Stimulated activated naive CD8-positive, alpha-beta T cell treated with anti-CD3 and anti-CD28 coated beads, Interleukin-15, amount 100 ng/mL, for 72 hours (primary cell): ENCODE measurements around the gene NFASC.
A peak's percentile ranks its signal among the peaks of the same experiment; 100 is the strongest.

Experiments used
- ATAC-seq: fragments of 150-1000 bp; cut with Tn5 transposase; 2 replicates; pipeline ENCODE4 v1.10.0; 2021; ENCODE audit warnings: mild to moderate bottlenecking, moderate library complexity
- DNase-seq, 2 donors: peaks; one replicate each; pipeline ENCODE4 v3.0.0; 2021 to 2022
- H3K27ac Mint-ChIP-seq, 2 donors: one replicate each; pipeline ENCODE4 v1.8.0; 2022; ENCODE audit warnings: mild to moderate bottlenecking in 2 of 2, mixed read lengths in 2 of 2, moderate library complexity in 2 of 2
- H3K27me3 Mint-ChIP-seq: one replicate; pipeline ENCODE4 v1.8.0; 2022; ENCODE audit warnings: mixed read lengths
- H3K4me1 Mint-ChIP-seq: one replicate; pipeline ENCODE4 v1.8.0; 2022; ENCODE audit warnings: mild to moderate bottlenecking, mixed read lengths
- H3K4me3 Mint-ChIP-seq, 2 donors: one replicate each; pipeline ENCODE4 v1.8.0; 2022; ENCODE audit warnings: mild to moderate bottlenecking in 2 of 2, mixed read lengths in 2 of 2, moderate library complexity in 1 of 2
- H3K9me3 Mint-ChIP-seq, 2 donors: one replicate each; pipeline ENCODE4 v1.8.0; 2022; ENCODE audit warnings: mixed read lengths in 2 of 2

Gene NFASC

GRCh38 chr1:204983881-204984280 is 113.2 kb downstream of the NFASC start:
- ATAC-seq (no peak), DNase-seq (no peak)
- Mint-ChIP-seq H3K4me3 (no peak overlapping the region), H3K4me1 (peaks cover 11% of the 10 kb centered on the region), H3K9me3 (no peaks in the 10 kb centered on the region), H3K27ac (no peak overlapping the region), H3K27me3 (peaks cover 27% of the 10 kb centered on the region)

- no peak overlapping the region for H3K27ac Mint-ChIP-seq
- H3K4me3 Mint-ChIP-seq = no peak overlapping the region
- peaks cover 33% of the 10 kb centered on the region for H3K27me3 Mint-ChIP-seq
- H3K4me1 Mint-ChIP-seq = peaks cover 17% of the 10 kb centered on the region
- ATAC-seq (no peak), DNase-seq (no peak)
- no peaks in the 10 kb centered on the region for H3K9me3 Mint-ChIP-seq
These were observed 113.8 kb downstream of the NFASC start for GRCh38 chr1:204984499-204984898.

DNA sequence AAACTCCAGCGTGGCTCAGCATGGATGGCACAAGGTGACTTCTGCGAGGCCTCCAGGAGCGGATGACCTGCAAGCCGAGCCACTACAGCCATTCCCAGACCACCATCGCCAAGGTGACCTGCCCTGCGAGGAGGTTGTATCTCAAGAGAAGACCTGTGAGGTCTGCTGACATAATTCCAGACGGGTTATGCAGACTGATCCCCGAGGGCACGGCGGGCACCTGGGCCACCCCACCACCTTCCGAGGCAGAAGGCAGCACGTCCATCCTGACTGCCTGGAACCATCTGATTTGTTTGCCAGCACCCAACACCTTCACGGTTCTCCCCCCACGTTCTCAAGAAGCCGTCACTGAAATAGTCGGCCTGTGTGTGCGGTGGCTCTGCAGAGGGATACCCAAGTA is 115.5 kb downstream of the NFASC start:
- Mint-ChIP-seq H3K4me3 (no peak overlapping the region), H3K4me1 (peaks cover 17% of the 10 kb centered on the region), H3K9me3 (no peaks in the 10 kb centered on the region), H3K27me3 (peaks cover 26% of the 10 kb centered on the region), H3K27ac (no peak overlapping the region)
- no peak for DNase-seq
- no peak for ATAC-seq

GRCh38 chr1:204987689-204988088 is 117.0 kb downstream of the NFASC start:
- no peak for ATAC-seq
- Mint-ChIP-seq H3K4me1 (peaks cover 25% of the 10 kb centered on the region), H3K4me3 (no peak overlapping the region), H3K27ac (no peak overlapping the region), H3K27me3 (peaks cover 21% of the 10 kb centered on the region), H3K9me3 (no peaks in the 10 kb centered on the region)
- no peak for DNase-seq

DNA sequence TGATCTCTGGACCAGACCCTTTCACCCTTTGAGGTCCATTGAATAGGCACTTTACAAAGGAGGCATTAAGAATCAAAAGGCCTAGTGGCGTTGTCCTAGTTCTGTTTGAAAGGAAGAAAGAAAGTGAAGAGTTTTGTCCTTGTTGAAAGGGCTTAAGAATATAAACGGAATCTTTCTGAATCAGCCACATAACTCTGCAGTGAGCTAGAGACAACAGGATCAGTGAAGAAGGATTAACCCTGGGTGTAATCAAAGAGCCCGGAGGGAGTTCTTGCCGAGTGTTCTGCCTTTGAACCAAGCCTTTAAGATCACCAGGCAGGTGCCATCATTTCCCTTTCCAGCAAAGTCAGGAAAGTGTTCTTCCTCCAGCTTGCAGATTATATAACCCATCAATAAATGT is 117.5 kb downstream of the NFASC start:
- ATAC-seq = no peak
- Mint-ChIP-seq H3K27me3 (peaks cover 16% of the 10 kb centered on the region), H3K9me3 (no peaks in the 10 kb centered on the region), H3K4me3 (no peak overlapping the region), H3K27ac (no peak overlapping the region), H3K4me1 (peaks cover 25% of the 10 kb centered on the region)
- no peak for DNase-seq

DNA sequence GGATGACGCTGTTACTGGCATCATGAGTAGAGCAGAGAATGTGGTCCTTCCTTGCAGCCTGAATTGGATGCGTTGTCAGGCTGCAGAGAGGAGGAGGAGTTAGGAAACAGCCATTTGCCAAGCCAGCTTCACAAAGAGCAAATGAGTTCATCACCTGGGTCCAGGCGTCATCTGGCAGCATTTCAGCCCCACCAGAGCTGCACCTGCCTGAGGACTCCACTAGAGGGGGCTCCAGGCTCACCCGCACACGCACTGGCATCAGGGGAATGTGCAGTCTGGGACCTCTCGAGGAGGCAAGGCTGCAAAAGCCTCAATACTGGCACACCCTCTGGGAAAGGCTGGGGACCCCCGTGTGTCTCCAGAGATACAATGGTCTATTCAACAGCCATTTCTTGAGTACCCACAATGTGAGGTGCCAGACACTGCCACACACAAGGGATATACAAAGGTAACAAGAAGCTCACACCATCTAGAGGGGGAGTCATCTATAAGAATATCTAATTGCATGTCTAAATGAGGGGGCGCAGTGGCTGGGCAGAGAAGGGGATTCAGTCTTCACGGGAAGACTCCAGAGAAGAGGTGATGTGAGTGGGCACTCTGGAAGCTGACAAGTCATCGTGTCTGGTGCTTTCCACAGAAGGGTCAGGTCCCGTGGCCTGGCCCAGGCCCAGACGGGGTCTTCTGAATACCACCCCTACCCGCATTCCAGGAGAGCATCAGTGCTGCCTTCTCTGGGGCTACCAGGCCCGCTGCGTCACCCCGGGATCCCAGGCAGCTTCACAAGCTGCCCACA is 118.8 kb downstream of the NFASC start:
- no peak overlapping the region for H3K4me3 Mint-ChIP-seq
- H3K27ac Mint-ChIP-seq = no peak overlapping the region
- H3K4me1 Mint-ChIP-seq = peaks cover 25% of the 10 kb centered on the region
- ATAC-seq = peak; percentile 79
- DNase-seq = peak; percentile 70 to 71
- peaks cover 8% of the 10 kb centered on the region for H3K27me3 Mint-ChIP-seq
- no peaks in the 10 kb centered on the region for H3K9me3 Mint-ChIP-seq

- no peak for DNase-seq
These were observed 119.5 kb downstream of the NFASC start for GRCh38 chr1:204990059-204990664.

GRCh38 chr1:204990721-204991341 is 120.2 kb downstream of the NFASC start:
- DNase-seq (no peak), ATAC-seq (no peak)
- Mint-ChIP-seq H3K9me3 (no peaks in the 10 kb centered on the region), H3K27ac (peak overlapping the region in 1 of 2 donors; percentile 55), H3K4me1 (peaks cover 25% of the 10 kb centered on the region), H3K27me3 (peaks cover 8% of the 10 kb centered on the region), H3K4me3 (no peak overlapping the region)

More at GRCh38 chr1:204990059-204990664, 119.5 kb downstream of the NFASC start:
- Mint-ChIP-seq H3K4me1 (peaks cover 25% of the 10 kb centered on the region), H3K9me3 (no peaks in the 10 kb centered on the region), H3K27ac (no peak overlapping the region), H3K27me3 (peaks cover 8% of the 10 kb centered on the region), H3K4me3 (no peak overlapping the region)
- ATAC-seq = no peak

DNA sequence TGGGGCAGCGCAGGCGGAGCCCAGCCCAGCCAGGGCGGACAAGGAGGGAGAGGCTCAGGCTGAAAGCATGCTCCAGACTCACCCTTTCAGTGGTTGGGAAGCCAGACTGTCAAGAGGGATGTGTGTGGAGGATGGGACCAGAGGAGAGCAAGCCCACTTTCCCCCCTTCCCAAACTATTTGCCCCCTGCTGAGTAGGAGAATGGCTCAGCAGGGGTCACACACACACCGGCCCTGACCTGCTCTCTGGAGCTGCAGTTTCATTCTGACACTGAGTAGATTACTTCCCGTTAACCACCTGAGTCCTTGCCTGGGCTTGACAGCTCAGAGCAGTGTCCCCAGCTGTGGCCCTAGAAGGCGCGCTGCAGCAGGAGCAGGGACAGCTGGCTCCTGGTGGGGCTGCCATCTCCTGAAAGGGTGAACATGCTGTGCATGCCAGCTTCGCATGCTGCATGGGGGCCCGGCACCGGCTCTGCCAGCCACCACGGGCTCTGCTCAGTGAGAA is 120.7 kb downstream of the NFASC start:
- peaks cover 8% of the 10 kb centered on the region for H3K27me3 Mint-ChIP-seq
- peaks cover 25% of the 10 kb centered on the region for H3K4me1 Mint-ChIP-seq
- no peak overlapping the region for H3K4me3 Mint-ChIP-seq
- DNase-seq (no peak), ATAC-seq (no peak)
- H3K27ac Mint-ChIP-seq = peak overlapping the region in 1 of 2 donors; percentile 55
- no peaks in the 10 kb centered on the region for H3K9me3 Mint-ChIP-seq

DNA sequence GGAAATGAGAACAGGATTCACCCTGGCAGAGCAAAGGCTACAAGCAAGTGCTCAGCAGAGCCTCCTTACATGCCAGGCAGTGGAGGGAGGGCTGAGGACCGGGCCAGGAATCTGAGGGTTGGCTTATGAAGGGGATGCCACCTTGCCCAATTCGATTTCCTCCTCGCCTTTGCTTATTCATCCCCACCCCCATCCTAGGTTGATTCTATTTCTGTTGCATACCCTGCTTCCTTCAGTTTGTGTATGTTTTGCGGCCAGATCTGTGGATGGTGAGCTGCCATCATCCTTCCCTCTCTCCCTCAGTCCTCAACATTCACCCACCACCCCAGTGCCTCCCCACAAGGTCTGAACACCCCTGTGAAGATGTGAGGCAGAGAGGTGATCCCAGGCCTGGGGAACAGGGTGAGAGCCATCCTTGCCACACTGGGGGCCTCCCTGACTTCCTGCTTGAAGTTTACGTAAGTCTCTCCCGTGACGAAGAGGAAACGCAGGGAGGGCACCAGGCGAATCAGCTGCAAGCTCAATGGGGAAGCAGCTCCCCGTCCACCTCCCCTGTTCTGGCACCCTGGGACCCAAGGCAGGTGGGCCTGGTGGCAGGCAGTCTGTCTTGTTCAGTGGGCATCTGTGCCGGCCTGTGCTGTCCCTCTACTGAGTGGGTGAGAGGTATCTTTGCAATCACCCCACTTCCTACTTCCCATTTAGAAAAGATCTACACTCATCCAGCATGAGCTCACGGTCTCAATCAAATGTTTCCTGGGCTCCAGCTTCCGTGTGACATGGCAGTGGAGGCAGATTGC is 121.7 kb downstream of the NFASC start:
- DNase-seq (peak in 1 of 2 donors; percentile 36), ATAC-seq (peak; percentile 53)
- Mint-ChIP-seq H3K9me3 (no peaks in the 10 kb centered on the region), H3K4me1 (peaks cover 25% of the 10 kb centered on the region), H3K27ac (peak overlapping the region; percentile 72 to 81), H3K27me3 (peaks cover 8% of the 10 kb centered on the region), H3K4me3 (peak overlapping the region in 1 of 2 donors; percentile 39)

- Mint-ChIP-seq H3K27me3 (peaks cover 8% of the 10 kb centered on the region), H3K4me3 (no peak overlapping the region)
These were observed 122.3 kb downstream of the NFASC start for GRCh38 chr1:204992998-204993314.

DNA sequence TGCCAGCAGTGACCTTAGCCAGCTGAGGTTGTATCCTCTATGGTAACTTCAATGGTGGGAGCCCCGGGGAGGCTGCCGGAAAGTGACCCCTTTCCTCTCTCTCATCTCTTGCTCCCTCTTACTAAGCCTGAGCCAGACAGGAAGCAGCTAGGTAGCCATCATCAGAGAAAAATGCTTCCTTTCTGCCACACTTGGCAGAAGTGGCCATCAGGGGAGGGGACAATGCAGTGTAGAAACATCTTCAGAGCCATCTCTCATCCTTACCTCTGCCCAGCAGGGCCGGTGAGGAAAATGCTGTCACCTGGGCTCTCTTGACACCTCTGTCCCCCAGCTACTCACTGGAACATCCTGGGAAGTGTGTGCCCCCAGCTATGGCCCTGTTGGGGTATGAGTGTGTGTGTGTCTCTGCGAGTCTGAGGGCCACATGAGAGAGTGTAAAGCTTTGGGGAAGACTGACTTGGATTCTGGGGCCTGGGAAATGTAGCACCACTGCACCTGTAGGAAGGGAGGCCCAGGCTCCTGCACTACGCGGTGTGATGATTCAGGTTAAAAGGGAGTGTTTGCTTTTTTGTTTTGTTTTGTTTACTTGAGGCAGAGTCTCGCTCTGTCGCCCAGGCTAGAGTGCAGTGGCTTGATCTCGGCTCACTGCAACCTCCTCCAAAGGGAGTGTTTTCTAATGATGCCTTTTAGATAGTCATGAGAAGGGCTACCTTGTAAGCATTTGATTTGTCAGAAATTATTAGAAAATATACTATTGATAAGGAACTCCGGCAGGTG is 123.6 kb downstream of the NFASC start:
- Mint-ChIP-seq H3K27me3 (peaks cover 3% of the 10 kb centered on the region), H3K4me3 (no peak overlapping the region), H3K9me3 (no peaks in the 10 kb centered on the region), H3K27ac (peak overlapping the region in 1 of 2 donors; percentile 39), H3K4me1 (peaks cover 20% of the 10 kb centered on the region)
- DNase-seq = no peak
- no peak for ATAC-seq

More at GRCh38 chr1:204992998-204993314, 122.3 kb downstream of the NFASC start:
- ATAC-seq (no peak), DNase-seq (no peak)
- H3K27ac Mint-ChIP-seq = peak overlapping the region in 1 of 2 donors; percentile 27
- no peaks in the 10 kb centered on the region for H3K9me3 Mint-ChIP-seq
- H3K4me1 Mint-ChIP-seq = peaks cover 25% of the 10 kb centered on the region

DNA sequence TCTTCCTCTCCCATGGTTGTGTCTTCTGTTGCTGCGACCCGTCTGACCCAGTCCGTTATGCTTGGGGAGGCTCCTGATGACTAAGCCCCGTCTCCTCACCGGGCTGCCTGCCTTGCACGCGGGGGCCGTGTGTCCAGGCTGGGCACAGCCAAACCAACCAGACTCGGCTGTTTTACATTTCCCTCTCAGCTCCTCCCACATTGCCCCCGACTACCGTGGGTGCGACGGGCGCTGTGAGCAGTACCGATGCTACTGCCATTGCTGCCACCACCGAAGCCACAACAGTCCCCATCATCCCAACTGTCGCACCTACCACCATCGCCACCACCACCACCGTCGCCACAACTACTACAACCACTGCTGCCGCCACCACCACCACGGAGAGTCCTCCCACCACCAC is 126.3 kb downstream of the NFASC start:
- no peak overlapping the region for H3K4me3 Mint-ChIP-seq
- H3K27me3 Mint-ChIP-seq = no peaks in the 10 kb centered on the region
- DNase-seq = no peak
- ATAC-seq = no peak
- no peaks in the 10 kb centered on the region for H3K9me3 Mint-ChIP-seq
- H3K27ac Mint-ChIP-seq = peak overlapping the region in 1 of 2 donors; percentile 60
- peaks cover 14% of the 10 kb centered on the region for H3K4me1 Mint-ChIP-seq

DNA sequence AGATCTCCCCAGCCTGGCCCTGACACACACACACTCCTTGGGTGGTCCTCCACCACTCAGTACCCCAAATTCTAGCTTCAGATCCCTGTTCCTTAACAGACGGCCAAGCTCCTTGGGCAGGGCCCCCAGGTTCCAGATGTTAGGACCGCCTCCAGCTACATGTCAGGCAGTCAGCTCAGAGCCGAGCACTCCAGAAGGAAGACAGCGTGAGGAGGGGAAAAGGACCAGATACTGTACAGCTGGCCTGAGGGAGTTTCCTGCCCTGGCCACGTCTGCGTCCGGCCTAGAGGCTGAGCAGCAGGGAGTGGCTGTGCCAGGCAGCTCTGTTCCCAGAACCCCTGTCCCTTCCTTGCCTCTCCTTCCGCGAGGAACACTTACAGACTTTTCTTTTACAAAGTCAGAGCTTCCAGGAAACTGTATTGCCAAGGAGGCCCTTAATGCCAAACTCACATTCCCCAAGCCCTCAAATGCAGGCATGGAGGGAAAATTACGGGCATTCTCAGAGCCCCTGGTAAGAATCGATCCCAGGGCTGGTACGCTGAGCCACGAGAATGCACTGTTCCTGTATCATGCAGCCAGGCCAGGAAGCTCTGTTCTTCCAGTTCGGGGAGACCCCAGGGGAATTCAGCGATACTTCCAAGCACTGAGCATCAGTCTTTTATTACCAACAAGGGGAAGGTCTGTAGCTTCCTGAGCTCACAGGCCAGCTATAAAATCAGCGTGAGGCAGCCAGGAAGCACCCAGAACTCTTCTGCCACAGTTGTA is 127.1 kb downstream of the NFASC start:
- ATAC-seq = no peak
- H3K4me3 Mint-ChIP-seq = no peak overlapping the region
- DNase-seq = no peak
- H3K9me3 Mint-ChIP-seq = no peaks in the 10 kb centered on the region
- H3K27me3 Mint-ChIP-seq = no peaks in the 10 kb centered on the region
- peak overlapping the region in 1 of 2 donors; percentile 60 for H3K27ac Mint-ChIP-seq
- peaks cover 6% of the 10 kb centered on the region for H3K4me1 Mint-ChIP-seq
